ENCODE data around the gene RHPN2. TPM values are rescaled to one million over a fixed set of nuclear protein-coding genes. Genes with fewer than 3 reads are reported as not detected.

Gene RHPN2
- total and polyA plus RNA-seq, 2 of the 13 experiments (the other 11 are each of a cell fraction or from before 2014, with no cell fraction given) = 20.3 to 48.0 TPM

- ATAC-seq (no peak), FAIRE-seq (no peak), DNase-seq (ENCODE audit: low spot score) (no peak)
- Histone ChIP-seq H3K36me3 (replicated peaks in 1 of 2; ENCODE audit: control insufficient read depth in 1 of 2, insufficient read depth in 2 of 2, low read length in 2 of 2) (peaks cover 7 to 18% of the 10 kb centered on the region in 2 experiments; a peak in 4 of 5 replicates), H3K4me2 (ENCODE audit: low read depth, low read length) (no peak overlapping the region), H3K4me1 (ENCODE audit: insufficient read depth, low read length) (peaks cover 20% of the 10 kb centered on the region), H3K9me3 (ENCODE audit: low read length) (no peaks in the 10 kb centered on the region), H4K20me1 (ENCODE audit: insufficient read depth, low read length) (no peaks in the 10 kb centered on the region), H3K27me3 (ENCODE audit: control insufficient read depth in 1 of 2, insufficient read depth in 2 of 2, low read length in 2 of 2) (no peaks in the 10 kb centered on the region), H3K79me2 (ENCODE audit: insufficient read depth, low read length) (peaks cover 7% of the 10 kb centered on the region), H3K9ac (ENCODE audit: insufficient read depth, low read depth, low read length) (no peak overlapping the region), H2AFZ (ENCODE audit: low read length) (no peak overlapping the region), H3K27ac (ENCODE audit: extremely low read length, insufficient read depth, low read length) (no peak overlapping the region), H3K4me3 (replicated peaks in 1 of 3; ENCODE audit: insufficient read depth in 1 of 3, low read depth in 2 of 3, low read length in 3 of 3) (no peak overlapping the region)
- in situ Hi-C loops (cut with HindIII; ENCODE audit: extremely low pct_ligation_motif_present, low pct_unique_long_range_greater_than_20kb) (no loop called here), intact Hi-C loops (cut with micrococcal nuclease; ENCODE audit: unreplicated experiment) (no loop called here)
- 67% methylated on average over 1 of the region's 1 CpG for WGBS (ENCODE audit: low lambda C conversion rate)
- ChIA-PET CTCF (ENCODE audit: low intra/inter-chr PET ratio, low total read pairs) (no interaction called here), POLR2A (no interaction called here)
- TF ChIP-seq TBL1XR1 (IDR thresholded peaks at IDR 0.05; ENCODE audit: borderline replicate concordance, low read length, partially characterized antibody) = no peak
- TF ChIP-seq TFDP1 (CRISPR knock-in tag; IDR thresholded peaks at IDR 0.05; ENCODE audit: borderline replicate concordance) = no peak
- TF ChIP-seq CREB3 (CRISPR knock-in tag; IDR thresholded peaks at IDR 0.05) = no peak
- TF ChIP-seq ZNF790 (CRISPR knock-in tag; IDR thresholded peaks at IDR 0.05; ENCODE audit: borderline replicate concordance) = no peak
- no peak for TF ChIP-seq CHD4 (IDR thresholded peaks at IDR 0.05; ENCODE audit: borderline replicate concordance, low read length)
- TF ChIP-seq KDM2A (CRISPR knock-in tag; IDR thresholded peaks at IDR 0.05; ENCODE audit: borderline replicate concordance, low read depth) = no peak
- no TSS peak for BruUV-seq (replicated peaks)
Measured at GRCh38 chr19:33086955-33087354, 22.3 kb upstream of the RHPN2 start.

Data from HepG2 (cell line).